WTC11 (cell line): Measurements from ENCODE around the gene SEPSECS. TPM values are rescaled to one million over a fixed set of nuclear protein-coding genes. Genes with fewer than 3 reads are reported as not detected.

Experiments used
- ATAC-seq: fragments of 200-7000 bp; cut with Tn5 transposase; 2 replicates; pipeline ENCODE4 v1.10.0; 2021; ENCODE audit warnings: mild to moderate bottlenecking, moderate library complexity
- CTCF ChIA-PET: fragments of 300-600 bp; sonication (Branson Sonifier 250); formaldehyde crosslinking; loops from one replicate; lab custom pipeline; 2021; ENCODE audit warnings: antibody characterized with exemption; lab: Charles Lee
- POLR2A ChIA-PET: fragments of 350-600 bp; sonication (Branson Sonifier 250); formaldehyde crosslinking; loops from one replicate; lab custom pipeline; 2021; ENCODE audit warnings: antibody characterized with exemption; lab: Charles Lee
- DNase-seq: peaks from one replicate; pipeline ENCODE4 v3.0.0; 2021; ENCODE audit warnings: low spot score
- H3K27ac Mint-ChIP-seq: 2 replicates; pipeline ENCODE4 v1.8.0; 2021; ENCODE audit warnings: mixed read lengths
- H3K27me3 Mint-ChIP-seq: 2 replicates; pipeline ENCODE4 v1.8.0; 2021; ENCODE audit warnings: low read depth, mild to moderate bottlenecking, moderate library complexity, mixed read lengths
- H3K36me3 Mint-ChIP-seq: 2 replicates; pipeline ENCODE4 v1.8.0; 2021; ENCODE audit warnings: mixed read lengths
- H3K4me1 Mint-ChIP-seq: 2 replicates; pipeline ENCODE4 v1.8.0; 2022; ENCODE audit warnings: mixed read lengths
- H3K4me3 Mint-ChIP-seq: 2 replicates; pipeline ENCODE4 v1.8.0; 2021; ENCODE audit warnings: mild to moderate bottlenecking, moderate library complexity, mixed read lengths
- H3K9me3 Mint-ChIP-seq: 2 replicates; pipeline ENCODE4 v1.8.0; 2021; ENCODE audit warnings: mixed read lengths
- AFF4 ChIP-seq: sonication (generic); formaldehyde crosslinking; IDR thresholded peaks from 2 replicates; pipeline ENCODE4 v1.8.1; 2023; ENCODE audit warnings: mild to moderate bottlenecking, missing genetic modification reagents, borderline replicate concordance
- AR ChIP-seq: fragments of 250-450 bp; sonication (Bioruptor Pico); IDR thresholded peaks from 2 replicates; pipeline ENCODE4 v1.9.0; 2021; ENCODE audit warnings: mild to moderate bottlenecking
- CREM ChIP-seq: sonication (generic); formaldehyde crosslinking; IDR thresholded peaks from 2 replicates; pipeline ENCODE4 v1.8.1; 2022; ENCODE audit warnings: mild to moderate bottlenecking, missing genetic modification reagents, moderate library complexity
- CTCF ChIP-seq: fragments of 200-600 bp; IDR thresholded peaks from 2 replicates; pipeline ENCODE4 v1.8.0; 2022; ENCODE audit warnings: antibody characterized with exemption
- ESRRA ChIP-seq: sonication (generic); formaldehyde crosslinking; IDR thresholded peaks from 2 replicates; pipeline ENCODE4 v1.8.1; 2022; ENCODE audit warnings: mild to moderate bottlenecking, missing genetic modification reagents, borderline replicate concordance
- FOXJ3 ChIP-seq: sonication (generic); formaldehyde crosslinking; IDR thresholded peaks from 2 replicates; pipeline ENCODE4 v1.9.0; 2021; ENCODE audit warnings: missing genetic modification reagents, mild to moderate bottlenecking, borderline replicate concordance
- GTF2I ChIP-seq: fragments of 250-450 bp; sonication (Bioruptor Pico); conservative IDR thresholded peaks from 2 replicates; pipeline ENCODE4 v1.4.0; 2021; ENCODE audit warnings: mild to moderate bottlenecking
- NR2C2 ChIP-seq: sonication (generic); formaldehyde crosslinking; IDR thresholded peaks from 2 replicates; pipeline ENCODE4 v1.8.0; 2022; ENCODE audit warnings: mild to moderate bottlenecking, missing genetic modification reagents
- SMAD3 ChIP-seq: sonication (generic); formaldehyde crosslinking; IDR thresholded peaks from 2 replicates; pipeline ENCODE4 v1.8.0; 2022; ENCODE audit warnings: missing genetic modification reagents, mild to moderate bottlenecking, borderline replicate concordance
- SMAD4 ChIP-seq: sonication (generic); formaldehyde crosslinking; IDR thresholded peaks from 2 replicates; pipeline ENCODE4 v1.8.0; 2022; ENCODE audit warnings: mild to moderate bottlenecking, missing genetic modification reagents
- TEAD4 ChIP-seq: sonication (generic); formaldehyde crosslinking; IDR thresholded peaks from 2 replicates; pipeline ENCODE4 v1.8.0; 2022; ENCODE audit warnings: mild to moderate bottlenecking, missing genetic modification reagents
- ZNF317 ChIP-seq: sonication (generic); formaldehyde crosslinking; IDR thresholded peaks from 2 replicates; pipeline ENCODE4 v1.8.1; 2023; ENCODE audit warnings: low read depth, mild to moderate bottlenecking, moderate library complexity, missing genetic modification reagents, borderline replicate concordance
- ZNF423 ChIP-seq: fragments of 250-450 bp; sonication (Bioruptor Pico); IDR thresholded peaks from 2 replicates; pipeline ENCODE4 v2.1.2; 2022; ENCODE audit warnings: mild to moderate bottlenecking, moderate library complexity
- total RNA-seq: library from RNA; stranded (reverse); gene quantifications from 3 replicates; pipeline ENCODE4 v1.2.3, GENCODE V29; 2021
- TF ChIP-seq, protein P1 (sequence below): sonication (generic); formaldehyde crosslinking; IDR thresholded peaks from 2 replicates; pipeline ENCODE4 v1.8.1; 2023; ENCODE audit warnings: mild to moderate bottlenecking, missing genetic modification reagents, moderate library complexity
- TF ChIP-seq, protein P2 (sequence below): fragments of 250-450 bp; sonication (Bioruptor Pico); IDR thresholded peaks from 2 replicates; pipeline ENCODE4 v1.9.0; 2021; ENCODE audit warnings: mild to moderate bottlenecking
- TF ChIP-seq, protein P3 (sequence below): sonication (generic); formaldehyde crosslinking; IDR thresholded peaks from 2 replicates; pipeline ENCODE4 v1.8.1; 2022; ENCODE audit warnings: low read depth, missing genetic modification reagents, borderline replicate concordance
- TF ChIP-seq, protein P4 (sequence below): sonication (generic); formaldehyde crosslinking; IDR thresholded peaks from 2 replicates; pipeline ENCODE4 v1.8.1; 2023; ENCODE audit warnings: mild to moderate bottlenecking, moderate library complexity, missing genetic modification reagents
- TF ChIP-seq, protein P5 (sequence below): sonication (generic); formaldehyde crosslinking; IDR thresholded peaks from 2 replicates; pipeline ENCODE4 v1.8.1; 2023; ENCODE audit warnings: mild to moderate bottlenecking, missing genetic modification reagents

SEPSECS gene
- total RNA-seq, 1 experiment from 2014 or later: 6.2 TPM

DNA sequence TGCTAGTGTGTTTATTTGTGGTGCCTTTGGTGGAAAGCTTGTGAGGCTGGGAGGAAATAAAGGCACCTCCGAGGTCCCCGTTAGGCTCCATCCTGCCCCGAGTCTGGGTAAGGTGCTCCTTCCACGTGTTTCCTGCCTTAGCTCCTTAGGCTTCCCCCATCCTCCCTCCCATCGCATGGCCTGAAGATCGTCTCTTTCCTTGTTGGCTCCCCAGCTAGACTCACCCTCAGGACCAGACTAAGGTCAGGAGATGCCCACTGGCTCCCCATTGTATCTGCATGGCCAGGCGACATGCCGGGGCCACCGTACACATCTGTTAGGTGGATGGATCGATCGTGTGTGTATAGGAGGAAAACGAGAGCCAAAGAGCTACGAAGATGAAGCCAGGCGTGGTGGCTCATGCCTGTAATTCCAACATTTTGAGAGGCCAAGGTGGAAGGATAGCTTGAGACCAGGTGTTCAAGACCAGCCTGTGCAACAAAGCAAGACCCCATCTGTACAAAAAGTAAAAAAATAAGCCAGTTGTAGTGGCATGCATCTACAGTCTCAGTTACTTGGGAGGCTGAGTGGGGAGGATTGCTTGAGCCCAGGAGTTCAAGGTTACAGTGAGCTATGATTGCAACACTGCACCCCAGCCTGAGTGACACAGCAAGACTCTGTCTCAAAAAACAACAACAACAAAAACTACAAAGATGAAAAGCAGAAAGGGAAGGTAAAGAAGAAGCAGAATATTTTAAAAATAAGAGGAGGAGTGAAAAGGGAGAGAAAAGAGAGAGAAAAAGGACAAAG lies 53.7 kb downstream of the SEPSECS start (continued):
- TF ChIP-seq NR2C2 (CRISPR knock-in tag): no peak
- TF ChIP-seq TEAD4 (CRISPR knock-in tag): no peak
- TF ChIP-seq, protein P1, sequence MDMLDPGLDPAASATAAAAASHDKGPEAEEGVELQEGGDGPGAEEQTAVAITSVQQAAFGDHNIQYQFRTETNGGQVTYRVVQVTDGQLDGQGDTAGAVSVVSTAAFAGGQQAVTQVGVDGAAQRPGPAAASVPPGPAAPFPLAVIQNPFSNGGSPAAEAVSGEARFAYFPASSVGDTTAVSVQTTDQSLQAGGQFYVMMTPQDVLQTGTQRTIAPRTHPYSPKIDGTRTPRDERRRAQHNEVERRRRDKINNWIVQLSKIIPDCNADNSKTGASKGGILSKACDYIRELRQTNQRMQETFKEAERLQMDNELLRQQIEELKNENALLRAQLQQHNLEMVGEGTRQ (CRISPR knock-in tag): no peak
- TF ChIP-seq AFF4: no peak
- TF ChIP-seq SMAD3 (CRISPR knock-in tag): no peak
- TF ChIP-seq, protein P2, sequence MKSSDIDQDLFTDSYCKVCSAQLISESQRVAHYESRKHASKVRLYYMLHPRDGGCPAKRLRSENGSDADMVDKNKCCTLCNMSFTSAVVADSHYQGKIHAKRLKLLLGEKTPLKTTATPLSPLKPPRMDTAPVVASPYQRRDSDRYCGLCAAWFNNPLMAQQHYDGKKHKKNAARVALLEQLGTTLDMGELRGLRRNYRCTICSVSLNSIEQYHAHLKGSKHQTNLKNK (CRISPR knock-in tag): no peak
- TF ChIP-seq, protein P3, sequence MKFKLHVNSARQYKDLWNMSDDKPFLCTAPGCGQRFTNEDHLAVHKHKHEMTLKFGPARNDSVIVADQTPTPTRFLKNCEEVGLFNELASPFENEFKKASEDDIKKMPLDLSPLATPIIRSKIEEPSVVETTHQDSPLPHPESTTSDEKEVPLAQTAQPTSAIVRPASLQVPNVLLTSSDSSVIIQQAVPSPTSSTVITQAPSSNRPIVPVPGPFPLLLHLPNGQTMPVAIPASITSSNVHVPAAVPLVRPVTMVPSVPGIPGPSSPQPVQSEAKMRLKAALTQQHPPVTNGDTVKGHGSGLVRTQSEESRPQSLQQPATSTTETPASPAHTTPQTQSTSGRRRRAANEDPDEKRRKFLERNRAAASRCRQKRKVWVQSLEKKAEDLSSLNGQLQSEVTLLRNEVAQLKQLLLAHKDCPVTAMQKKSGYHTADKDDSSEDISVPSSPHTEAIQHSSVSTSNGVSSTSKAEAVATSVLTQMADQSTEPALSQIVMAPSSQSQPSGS (CRISPR knock-in tag): no peak

- Mint-ChIP-seq H3K9me3 (peaks cover 15% of the 10 kb centered on the region), H3K4me3 (no peak overlapping the region), H3K27ac (no peak overlapping the region), H3K27me3 (peaks cover 5% of the 10 kb centered on the region; the same call in 1 of the 2 replicates), H3K36me3 (peaks cover 3% of the 10 kb centered on the region), H3K4me1 (no peaks in the 10 kb centered on the region)
- ATAC-seq (no peak), DNase-seq (no peak)
- CTCF ChIA-PET: interaction anchor here (1.1 kb wide), 1 partner anchor 208 kb away, joined by 3 read pairs; the partner anchor contains the start of gene ZCCHC4
- POLR2A ChIA-PET: no interaction called here
- TF ChIP-seq, protein P4, sequence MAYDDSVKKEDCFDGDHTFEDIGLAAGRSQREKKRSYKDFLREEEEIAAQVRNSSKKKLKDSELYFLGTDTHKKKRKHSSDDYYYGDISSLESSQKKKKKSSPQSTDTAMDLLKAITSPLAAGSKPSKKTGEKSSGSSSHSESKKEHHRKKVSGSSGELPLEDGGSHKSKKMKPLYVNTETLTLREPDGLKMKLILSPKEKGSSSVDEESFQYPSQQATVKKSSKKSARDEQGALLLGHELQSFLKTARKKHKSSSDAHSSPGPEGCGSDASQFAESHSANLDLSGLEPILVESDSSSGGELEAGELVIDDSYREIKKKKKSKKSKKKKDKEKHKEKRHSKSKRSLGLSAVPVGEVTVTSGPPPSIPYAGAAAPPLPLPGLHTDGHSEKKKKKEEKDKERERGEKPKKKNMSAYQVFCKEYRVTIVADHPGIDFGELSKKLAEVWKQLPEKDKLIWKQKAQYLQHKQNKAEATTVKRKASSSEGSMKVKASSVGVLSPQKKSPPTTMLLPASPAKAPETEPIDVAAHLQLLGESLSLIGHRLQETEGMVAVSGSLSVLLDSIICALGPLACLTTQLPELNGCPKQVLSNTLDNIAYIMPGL (CRISPR knock-in tag): no peak
- no peak for TF ChIP-seq SMAD4
- no peak for TF ChIP-seq SMAD3 (CRISPR knock-in tag)
- TF ChIP-seq ZNF317 (CRISPR knock-in tag): no peak
- no peak for TF ChIP-seq CTCF
- TF ChIP-seq ESRRA: no peak
- no peak for TF ChIP-seq GTF2I (CRISPR knock-in tag)
- no peak for TF ChIP-seq FOXJ3
- no peak for TF ChIP-seq CREM (CRISPR knock-in tag)
- no peak for TF ChIP-seq AR (CRISPR knock-in tag)
- TF ChIP-seq ZNF423 (CRISPR knock-in tag): no peak
- TF ChIP-seq, protein P5, sequence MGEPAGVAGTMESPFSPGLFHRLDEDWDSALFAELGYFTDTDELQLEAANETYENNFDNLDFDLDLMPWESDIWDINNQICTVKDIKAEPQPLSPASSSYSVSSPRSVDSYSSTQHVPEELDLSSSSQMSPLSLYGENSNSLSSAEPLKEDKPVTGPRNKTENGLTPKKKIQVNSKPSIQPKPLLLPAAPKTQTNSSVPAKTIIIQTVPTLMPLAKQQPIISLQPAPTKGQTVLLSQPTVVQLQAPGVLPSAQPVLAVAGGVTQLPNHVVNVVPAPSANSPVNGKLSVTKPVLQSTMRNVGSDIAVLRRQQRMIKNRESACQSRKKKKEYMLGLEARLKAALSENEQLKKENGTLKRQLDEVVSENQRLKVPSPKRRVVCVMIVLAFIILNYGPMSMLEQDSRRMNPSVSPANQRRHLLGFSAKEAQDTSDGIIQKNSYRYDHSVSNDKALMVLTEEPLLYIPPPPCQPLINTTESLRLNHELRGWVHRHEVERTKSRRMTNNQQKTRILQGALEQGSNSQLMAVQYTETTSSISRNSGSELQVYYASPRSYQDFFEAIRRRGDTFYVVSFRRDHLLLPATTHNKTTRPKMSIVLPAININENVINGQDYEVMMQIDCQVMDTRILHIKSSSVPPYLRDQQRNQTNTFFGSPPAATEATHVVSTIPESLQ (CRISPR knock-in tag): no peak
These were observed 55.7 kb downstream of the SEPSECS start for GRCh38 chr4:25104591-25104990.
